OCI-M2 (cell line): Measurements from ENCODE around the gene PITPNM1.
"Not testable (repeated sequence)": the region's sequence is repeated elsewhere in the genome, so short reads cannot be mapped to it uniquely, and the experiment has no call there.

ENCODE experiments used
- DNase-seq: peaks from one replicate; lab custom pipeline; 2025; ENCODE audit not compliant: unreplicated experiment; lab: John Stamatoyannopoulos, UW

Gene PITPNM1

DNA sequence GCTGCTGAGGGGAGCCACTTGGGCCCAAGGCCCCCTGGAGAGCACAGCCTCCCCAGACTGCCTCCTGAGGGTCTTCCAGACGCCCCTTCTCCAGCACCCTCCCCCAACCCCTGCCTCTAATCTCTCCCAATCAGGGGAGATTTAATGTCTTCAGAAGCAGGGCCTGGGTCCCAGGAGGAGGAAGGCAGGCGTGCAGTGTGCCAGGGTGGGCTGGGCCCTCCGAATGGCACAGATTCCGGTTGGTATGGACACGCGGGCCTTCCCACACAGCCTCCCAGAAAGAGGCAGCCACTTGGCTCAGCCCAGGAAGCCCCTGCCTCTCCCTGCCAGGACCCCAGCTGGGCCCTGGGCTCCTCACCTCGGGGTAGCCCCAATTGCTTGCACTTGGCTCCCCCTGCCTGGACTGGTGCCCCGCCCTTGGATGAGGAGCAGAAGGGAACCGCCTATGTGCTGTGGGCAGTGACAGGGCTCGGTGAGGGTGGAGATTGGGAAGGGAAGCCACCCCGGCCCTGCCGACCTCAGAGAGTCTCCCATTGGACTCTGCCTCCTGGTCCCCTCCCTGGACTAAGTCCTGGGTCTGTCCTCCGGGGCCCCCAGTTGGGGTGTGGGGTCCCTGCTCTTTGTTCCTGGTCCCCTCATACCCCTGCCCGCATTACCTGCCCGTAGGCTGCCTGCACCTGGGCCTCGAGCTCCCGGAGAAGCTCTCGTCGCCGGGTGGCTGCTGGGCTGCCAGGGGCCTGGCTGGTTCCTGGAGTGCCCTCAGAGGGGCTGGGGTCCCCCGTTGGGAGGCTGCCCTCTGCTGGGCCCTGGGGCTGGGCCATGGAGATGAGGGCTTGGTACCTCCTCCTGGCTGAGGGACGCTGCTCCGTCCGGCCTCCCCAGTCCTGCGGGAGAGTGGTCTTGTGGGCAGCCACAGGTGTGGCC is 18.7 kb upstream of the PITPNM1 start:
- DNase-seq, result no peak

DNA sequence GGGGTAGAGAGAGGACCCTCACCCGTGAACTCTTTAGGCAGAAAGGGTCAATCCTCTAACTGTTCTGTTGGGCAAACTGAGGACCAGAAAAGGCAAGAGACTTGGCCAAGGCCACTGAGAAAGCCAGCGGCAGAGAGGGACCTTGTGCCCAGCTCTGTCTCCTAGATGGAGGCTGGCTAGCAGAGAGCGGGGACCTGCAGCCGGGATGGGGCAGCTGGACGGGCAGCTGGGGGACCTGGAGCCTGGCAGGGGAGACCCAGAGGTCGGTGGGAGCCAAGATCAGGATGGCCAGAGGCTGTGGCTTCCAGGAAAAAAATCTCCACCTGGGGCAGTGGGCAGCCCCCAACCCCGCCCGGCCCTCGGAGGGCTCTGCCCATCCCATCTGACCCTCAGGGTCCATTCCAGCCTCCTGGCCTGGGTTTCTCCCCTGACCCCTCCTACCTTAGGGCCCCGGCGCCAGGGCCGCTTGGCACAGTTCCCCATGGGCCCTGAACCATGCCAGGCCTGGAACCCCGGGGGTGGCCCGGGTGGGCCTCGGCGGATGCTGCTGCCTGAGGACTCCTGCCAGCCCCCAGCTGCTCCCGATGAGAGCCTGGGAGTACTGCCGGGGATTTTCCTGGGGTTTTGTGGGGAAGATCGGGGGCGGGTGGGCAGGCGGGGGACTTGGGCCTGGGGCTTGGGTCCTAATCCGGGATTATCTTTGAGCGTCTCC is 17.8 kb upstream of the PITPNM1 start, which contains the start of gene CABP2:
CABP2 (minus strand) TSS at position 603 of the 712 bp plus-strand sequence; CDS start at position 483, 120 bp downstream.
- no peak for DNase-seq

DNA sequence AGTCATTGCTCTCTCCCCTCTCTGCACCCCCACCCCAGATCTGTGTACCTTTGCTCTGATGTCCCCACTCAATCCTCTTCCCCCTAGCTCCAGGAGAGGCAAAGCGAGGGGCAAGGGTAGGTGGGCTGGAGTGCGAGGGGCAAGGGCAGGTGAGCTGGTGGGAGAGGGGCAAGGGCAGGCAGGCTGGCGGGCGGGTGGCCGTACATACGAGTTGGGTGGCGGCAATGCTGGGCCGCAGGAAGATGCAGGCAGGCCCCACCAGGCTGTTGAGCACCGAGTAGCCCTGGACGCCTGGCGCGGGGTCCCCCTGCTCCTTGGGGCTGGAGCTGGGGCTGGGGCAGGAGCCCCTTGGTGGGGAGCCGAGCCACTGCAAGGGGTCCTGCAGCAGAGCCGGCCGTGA is 17.2 kb upstream of the PITPNM1 start:
- no peak for DNase-seq

DNA sequence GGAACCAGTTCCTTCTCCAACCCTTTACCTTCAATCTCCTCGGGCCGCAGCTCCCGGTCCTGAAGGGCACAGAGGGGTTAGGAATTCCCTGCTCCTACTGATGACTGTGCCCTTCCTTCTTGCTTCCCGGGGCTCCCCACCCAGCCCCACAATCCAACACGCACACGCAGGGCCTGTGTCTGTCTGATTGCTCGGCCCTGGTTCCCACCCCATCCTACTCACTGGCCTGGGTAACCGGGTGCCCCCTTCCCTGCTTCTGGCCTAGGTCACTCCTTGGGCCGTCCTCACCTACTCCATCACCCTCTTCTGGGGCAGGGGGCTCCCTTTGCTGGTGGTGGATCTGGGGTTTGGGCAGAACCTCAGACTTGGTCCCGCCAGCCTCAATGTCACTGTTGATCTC is 16.8 kb upstream of the PITPNM1 start:
- DNase-seq, result no peak

DNA sequence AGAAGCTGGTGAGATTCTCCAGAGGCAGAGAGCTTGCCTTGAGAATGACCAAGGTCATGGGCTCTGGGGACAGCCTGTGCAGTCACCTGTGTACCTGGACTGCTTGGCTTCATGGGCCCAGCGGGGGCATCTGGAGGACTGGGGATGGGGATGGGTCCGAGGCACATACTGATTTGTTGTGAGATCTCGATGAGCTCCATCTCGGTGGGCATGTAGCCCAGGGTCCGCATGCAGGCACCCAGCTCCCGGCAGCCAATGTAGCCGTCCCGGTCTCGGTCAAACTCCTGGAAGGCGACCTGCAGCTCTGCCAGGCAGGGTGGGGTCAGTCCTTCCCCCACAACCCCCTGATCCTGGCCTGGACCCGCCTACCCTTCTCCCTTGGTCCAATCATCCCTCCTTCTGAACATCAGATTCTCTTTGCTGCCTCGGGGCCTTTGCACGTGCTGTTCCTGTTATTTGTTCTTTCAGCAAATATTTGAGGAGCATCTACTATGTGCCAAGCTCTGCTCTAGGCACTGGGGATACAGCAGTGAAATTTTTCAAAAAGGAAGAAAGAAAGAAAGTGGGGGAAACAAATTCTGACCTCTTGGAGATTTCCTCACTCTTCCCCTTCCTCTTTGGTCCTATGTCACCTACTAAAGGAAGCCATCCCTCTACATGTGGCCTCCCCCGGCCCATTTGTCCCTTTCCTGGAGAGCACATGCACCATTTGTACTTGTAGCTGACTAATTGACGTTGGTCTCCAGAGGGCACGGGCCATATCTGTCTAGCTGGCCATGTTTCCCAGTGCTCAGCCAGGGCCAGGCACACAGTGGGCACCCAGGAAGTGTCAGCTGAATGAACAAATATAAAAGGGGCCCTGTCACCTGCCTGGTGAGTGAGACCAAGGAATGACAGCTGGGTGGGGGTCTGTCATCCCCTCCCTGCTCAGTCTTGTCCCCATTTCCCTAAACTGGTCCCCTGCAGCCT is 16.0 kb upstream of the PITPNM1 start:
- no peak for DNase-seq

DNA sequence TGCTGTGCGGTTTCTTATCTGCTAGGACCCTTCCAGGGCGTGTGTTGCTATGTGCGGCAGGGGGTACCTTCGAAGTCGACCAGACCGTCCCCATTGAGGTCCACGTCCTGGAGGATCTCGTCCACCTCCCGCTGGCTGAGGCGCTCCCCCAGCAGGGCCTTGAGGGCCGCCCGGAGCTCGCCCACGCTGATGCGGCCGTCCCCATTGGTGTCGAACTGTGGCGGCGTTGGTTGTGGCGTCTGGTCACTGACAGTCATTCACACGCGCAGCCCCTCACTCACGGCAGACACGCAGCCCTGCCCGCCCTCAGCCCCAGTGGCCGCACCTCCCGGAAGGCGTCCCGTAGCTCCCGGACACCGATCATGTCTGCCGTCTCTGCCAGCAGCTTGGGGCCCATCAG is 14.6 kb upstream of the PITPNM1 start:
- DNase-seq, result no peak

DNA sequence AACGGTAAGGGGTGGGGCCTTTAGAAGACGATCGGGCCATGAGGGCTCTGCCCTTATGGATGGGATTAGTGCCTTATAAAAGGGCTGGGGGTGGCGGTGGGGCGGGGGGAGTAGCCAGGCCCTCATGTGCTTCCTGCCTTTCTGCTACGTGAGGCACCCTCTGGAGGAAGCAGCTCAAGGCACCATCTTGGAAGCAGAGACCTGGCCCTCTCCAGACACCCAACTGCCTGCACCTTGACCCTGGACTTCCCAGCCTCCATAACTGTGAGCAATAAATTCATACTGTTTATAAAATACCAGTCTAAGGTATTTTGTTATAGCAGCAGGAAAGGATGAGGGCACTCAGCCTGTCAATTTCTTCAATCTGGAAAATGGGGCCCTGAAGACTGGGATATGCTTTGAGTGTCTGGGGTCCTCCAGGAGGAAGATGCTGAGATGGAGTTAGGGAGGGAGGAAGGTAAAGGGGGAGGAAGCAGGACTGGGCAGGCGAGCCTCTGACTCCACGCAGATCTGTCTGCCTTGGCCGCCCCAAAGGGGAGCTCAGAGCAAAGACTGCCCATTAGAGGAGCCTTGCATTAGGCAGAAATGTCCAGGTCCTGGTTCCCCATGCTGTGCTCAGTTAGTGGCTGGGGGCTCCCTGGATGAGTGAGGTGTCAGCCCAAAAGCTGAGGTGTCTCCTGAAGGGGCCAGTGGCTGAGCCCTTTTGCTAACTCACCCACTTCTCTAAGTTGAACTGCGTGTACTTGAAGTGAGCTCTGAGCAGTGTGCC is 12.8 kb upstream of the PITPNM1 start:
- no peak for DNase-seq

DNA sequence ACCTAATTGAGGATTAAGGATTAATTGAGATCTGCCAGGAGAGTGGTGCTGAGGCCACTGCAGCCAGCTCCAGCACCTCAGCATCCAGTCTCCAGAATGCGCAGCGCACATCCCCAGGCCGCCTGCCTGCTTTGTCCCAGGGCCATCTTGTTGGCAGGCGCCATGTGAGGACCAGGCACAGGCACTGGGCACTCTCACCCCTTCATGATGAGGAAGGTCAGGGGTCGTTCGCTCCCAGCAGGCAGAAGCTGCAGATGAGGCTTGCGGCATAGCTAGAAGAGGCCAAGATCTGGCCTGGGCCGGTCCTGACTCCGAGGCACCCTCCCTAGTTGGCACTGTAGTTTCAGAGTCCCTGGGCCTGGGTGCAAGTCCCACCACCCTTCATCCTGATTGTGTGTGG is 11.6 kb upstream of the PITPNM1 start:
- no peak for DNase-seq

DNA sequence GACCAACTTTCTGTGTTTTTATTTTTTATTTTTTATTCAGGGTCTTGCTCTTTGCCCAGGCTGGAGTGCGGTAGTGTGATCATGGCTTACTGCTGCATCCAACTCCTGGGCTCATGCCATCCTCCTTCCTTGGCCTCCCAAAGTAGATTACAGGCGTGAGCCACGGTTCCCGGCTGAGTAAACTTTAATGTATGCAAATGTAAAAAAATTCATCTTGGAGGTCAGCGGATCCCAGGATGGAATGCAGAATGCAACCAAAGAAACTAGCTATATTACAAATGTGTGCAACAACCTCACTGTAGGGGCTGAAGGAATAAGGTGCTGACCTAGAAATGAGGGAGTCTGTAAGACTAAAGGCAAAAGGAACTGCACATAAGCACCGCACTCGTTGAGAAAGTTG is 9.0 kb upstream of the PITPNM1 start:
- DNase-seq, result no peak

DNA sequence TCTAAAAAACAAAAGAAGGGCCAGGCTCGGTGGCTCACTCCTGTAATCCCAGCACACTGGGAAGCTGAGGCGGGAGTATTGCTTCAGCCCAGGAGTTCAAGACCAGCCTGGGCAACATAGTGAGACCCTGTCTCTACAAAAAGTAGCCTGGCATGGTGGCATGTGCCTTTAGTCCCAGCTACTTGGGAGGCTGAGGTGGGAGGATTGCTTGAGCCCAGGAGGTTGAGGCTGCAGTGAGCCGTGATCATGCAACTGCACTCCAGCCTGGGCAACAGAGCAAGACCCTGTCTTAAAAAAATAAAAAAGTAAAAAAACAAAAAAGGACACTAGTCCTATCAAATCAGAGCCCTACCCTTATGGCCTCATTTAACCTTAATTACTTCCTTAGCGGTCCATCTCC is 6.4 kb upstream of the PITPNM1 start:
- not testable (repeated sequence) for DNase-seq

DNA sequence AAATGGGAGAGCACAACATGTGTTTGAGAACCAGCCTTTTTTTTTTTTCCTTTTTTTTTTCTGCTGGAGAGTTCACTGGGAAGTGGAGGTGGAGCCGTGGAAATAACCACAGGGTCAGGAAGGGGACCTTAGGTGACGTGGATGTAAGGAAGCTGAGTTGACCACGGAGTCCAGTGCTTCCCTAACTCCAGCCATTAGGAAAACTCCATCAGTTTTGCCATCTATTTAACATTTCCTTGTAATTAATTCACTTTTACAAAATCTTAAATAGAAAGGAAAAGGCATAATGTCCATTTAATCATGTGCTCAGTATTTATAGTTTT is 4.8 kb upstream of the PITPNM1 start:
- DNase-seq, result no peak

DNA sequence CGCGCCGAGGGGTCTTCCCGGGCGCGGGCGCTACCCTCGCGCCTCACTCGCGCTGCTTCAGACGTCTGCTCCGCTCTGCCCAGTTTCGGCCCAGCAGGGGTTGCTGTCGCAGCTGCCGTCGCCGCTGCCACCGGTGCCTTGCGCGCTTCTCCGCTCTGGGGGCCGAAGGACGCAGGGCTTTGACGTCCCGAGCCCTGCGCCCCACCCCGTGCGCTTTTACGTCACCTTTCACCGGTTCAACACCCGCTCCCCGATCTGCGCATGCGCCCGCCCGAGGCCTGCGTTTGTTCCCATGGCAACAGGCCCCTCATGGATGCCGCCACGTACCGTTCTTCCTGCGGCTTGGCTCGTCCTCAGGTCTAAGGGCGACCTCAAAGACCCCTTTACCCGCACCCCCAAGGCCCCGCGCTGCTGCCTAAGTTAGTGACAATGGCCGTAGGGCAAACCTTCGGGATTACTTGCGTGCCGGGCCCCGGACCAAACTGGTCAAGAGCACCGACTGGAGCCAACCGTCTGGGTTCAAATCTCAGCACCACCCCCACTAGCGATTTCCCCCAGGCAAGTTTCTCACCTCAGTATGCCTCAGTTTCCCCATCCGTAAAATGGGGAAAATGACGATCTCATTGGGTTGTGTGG is 3.4 kb upstream of the PITPNM1 start:
- peak; percentile 47 for DNase-seq

DNA sequence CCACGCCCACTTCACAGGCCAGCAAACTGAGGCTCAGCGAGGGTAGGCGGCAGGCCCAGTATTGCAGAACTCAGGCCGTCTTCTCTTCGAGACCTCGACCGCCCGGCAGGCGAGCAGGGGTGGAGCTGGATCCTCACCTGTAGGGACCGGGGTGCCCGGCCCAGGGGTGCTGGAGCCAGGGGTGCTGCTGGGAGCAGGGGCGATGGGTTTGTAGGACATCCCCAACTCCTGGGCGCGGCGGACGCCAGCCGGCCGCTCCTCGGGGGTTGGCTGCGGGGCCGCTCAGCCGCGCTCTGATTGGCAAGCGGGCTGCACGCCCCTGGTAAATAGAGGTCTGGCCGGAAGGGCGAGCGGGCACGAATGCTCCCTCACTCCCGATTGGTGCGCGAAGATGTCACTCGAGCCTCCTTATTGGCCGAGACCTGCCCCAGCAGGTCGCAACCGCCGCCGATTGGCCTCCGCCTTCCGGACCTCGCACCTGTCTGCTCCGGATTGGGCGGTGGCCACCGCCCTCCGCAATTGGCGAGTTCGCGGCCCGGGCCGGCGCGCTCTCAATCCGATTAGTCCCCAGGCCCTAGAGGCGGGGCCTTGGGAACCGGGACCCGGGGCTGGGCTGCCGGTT is 2.8 kb upstream of the PITPNM1 start, which contains the start of gene CDK2AP2:
CDK2AP2 (minus strand) TSS at position 299 of the 622 bp plus-strand sequence; CDS start at position 219, 80 bp downstream.
- DNase-seq, result peak; percentile 88

DNA sequence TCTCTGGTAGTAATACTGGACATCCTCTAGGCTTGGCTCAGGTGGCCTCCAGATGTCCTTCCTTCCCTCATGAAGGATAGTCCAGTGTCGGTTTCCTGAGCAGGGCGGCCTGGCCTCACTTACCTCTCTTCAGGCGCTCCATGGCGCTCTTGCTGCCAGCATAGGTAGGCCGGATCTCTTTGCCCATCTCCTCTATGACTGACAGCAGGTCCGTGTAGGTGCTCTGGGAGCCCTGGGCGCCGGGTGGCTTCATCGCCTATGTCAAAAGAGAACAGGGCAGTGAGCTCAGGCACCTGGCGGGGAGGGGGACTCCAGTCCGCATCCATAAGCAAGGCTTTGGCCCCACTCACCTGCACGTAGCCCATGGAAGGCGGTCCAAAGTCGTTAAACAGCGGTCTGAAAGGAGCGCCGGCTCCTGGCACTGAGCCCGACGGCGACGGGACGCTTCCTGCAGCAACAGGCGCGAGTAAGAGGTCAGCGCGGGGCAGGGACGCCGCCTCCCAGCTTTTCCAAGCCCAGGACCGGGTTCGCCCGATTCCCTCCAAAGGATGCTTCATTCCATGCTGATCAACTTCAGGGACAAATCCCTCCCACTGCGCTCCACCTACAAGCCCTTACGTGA is 2.2 kb upstream of the PITPNM1 start:
- DNase-seq, result no peak

DNA sequence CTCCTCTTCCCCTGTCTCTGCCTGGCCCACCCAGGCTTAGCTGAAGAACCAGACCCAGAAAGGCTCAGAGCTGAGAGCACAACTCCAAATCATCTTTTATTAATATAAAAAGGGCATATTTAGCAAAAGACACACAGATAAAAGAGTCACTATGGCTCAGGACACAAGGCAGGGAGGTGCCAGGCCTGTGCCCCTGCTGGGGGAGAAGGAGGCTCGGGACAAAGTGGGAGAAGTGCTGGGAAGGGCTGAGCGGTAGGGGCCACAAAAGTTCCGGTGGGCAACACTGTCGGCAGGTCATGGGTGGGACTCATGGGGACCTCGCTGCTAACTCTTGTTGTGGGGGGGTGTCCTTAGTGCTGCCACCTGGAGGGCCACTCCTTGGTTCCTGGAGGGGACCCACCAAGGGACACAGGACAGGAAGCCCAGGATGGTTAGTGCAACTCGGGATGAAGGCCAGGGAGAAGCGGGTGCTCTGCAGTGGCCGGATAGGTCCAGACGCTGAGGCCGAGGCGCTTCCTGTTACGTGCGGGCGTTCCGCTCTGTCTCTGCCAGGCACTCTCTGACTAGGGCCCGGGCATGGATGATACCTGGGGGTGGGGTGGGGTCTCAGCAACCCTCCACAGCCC is 1.4 kb upstream of the PITPNM1 start:
- DNase-seq, result no peak

DNA sequence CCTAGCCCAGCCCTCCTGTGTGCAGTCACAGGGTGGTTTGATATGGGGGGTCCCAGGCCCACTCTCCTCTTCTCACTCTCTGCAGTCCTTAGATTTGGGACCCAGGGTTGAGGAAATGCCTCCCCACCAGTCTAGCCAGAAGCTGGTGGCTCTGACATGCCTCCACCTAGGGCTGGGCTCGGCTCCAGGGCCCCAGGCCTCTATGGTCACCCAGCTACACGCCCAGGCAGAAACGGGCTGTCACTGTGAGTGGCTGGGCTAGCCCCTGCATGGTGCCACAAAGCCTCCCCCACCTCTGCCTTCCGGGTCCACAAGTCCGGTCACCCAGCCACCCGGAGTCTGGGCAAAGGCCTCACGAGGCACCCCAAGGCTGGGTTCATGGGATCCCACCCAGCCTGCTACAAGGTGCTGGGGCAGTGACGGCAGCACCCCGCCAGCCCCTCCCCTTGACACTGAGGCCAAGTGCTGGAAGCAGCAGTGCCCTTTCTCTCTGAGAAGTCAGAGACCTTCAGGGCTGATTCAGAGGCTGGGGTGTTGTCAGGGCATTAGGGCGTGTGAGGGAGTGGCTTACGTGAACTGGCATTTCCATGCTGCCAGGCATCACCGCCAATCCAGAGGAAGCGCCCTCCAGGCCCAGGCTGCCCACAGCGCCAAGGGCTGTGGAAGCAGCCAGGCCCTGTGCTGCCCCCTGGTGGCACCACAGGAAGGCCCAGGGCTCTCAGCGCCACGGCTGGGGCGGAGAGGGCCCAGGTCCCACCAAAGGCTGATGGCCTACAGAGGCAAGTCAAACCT is 638 bp upstream of the PITPNM1 start:
- DNase-seq, result peak; percentile 29
